HuH-7 (cell line): ENCODE data around the gene IFNAR2.
"Not testable (repeated sequence)": the region's sequence is repeated elsewhere in the genome, so short reads cannot be mapped to it uniquely, and the experiment has no call there.

Experiments used
- DNase-seq: peaks from one replicate; pipeline ENCODE4 v3.0.0; 2011; ENCODE audit warnings: low spot score

IFNAR2 gene

DNA sequence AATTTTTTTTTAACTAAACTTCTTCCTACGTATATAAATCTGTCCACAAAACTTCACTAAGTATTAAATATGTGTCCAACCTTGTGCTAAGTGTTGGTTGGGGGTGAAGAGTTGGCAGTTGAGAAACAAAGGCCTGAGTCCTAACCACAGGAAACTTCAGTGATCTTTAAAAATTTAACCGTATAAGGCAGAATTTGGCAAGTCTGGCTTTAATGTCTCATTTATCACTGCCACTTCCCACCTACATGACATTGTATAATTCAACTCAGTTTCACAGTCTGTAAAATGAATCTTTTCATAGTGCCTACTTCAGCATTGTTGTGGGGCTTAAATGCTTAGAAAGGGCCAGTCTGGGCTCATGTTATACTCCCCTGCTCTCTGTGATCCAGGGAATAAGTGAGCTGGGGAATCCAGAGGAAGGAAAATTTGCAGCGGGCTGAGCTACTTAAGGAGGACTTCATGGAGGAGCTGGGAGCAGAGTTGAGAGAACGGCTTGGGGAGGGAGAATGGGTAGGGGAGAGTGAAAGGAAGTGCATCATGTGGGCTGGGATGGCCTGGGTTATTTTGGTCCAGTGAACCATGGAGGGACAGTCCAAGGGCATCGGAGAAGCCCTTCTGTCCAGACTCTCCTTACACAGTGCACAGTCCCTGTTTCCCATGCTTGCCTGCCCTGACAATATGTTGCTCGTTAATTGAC, 14.5 kb downstream of the IFNAR2 start:
- DNase-seq: no peak

DNA sequence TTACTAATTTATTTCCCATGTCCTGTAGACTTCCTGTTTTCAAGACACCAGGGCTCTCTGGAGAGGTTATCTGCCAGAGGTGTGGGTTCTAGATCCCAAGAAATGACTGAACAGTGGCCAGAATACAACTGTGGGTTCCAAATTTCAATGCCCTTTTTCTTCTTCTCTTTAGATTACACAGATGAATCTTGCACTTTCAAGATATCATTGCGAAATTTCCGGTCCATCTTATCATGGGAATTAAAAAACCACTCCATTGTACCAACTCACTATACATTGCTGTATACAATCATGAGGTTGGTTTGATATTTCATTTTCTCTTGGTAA, 15.0 kb downstream of the IFNAR2 start:
- no peak for DNase-seq

DNA sequence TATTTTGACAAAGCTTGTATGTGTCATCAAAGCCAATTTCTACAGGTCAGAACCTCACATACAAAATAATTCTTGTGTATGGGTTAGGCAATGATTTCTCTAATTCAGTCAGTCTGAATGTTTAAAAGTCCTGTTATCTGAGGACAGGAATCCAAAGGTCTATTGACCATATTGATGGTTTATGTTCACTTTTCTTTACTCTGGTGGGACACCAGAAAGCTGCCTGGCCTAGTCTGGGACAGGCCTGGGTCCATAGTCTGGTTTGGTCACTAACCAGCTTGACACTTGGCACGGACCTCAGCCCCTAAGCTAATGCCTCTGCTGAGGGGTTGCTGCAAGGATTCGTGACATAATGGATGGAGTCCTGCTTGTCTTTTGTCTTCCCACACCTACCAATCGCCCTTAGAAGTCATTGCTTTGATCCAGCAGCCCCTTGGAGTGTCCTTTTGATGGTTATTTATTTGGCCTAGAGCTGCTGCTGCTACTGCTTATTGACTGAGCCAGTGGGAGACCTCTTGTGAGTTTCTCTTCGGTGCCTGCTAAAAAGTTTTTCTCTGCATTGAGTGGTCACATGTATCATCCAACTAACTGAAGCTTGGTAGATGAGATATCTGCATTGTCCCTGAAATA, 15.7 kb downstream of the IFNAR2 start:
- no peak for DNase-seq

DNA sequence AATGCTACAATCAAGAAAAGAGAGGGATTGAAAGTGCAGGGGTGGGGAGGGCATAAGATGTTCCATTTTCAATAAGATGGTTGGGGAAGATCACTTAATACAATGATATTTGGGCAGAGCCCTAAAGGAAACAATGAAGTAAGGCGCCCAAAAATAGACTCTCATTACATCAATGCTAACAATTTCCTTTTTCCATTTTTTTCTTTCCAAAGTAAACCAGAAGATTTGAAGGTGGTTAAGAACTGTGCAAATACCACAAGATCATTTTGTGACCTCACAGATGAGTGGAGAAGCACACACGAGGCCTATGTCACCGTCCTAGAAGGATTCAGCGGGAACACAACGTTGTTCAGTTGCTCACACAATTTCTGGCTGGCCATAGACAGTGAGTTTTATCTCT, 16.8 kb downstream of the IFNAR2 start:
- DNase-seq: no peak

- DNase-seq: no peak
Measured at GRCh38 chr21:33246963-33247362, 17.2 kb downstream of the IFNAR2 start.

DNA sequence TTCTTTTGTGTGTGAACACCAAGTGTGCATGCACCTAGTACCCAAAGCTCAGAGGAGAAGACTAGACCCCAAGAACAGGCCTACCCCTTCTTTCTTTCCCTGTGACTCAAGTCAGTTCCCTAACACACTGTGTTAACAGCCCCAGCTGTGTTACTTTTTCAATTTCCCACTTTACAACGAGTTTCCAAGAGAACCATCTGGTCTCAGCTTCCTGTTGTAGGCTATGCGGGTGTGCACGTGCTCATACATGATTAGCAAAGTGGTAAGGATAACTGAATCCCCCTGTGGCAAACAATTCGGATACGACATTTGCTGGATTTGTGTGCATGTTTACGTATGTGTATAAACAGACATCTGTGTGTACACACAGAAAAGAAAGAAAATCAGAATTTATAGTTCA, 17.9 kb downstream of the IFNAR2 start:
- DNase-seq: no peak

- DNase-seq: no peak
Measured at GRCh38 chr21:33249331-33250002, 19.7 kb downstream of the IFNAR2 start.

DNA sequence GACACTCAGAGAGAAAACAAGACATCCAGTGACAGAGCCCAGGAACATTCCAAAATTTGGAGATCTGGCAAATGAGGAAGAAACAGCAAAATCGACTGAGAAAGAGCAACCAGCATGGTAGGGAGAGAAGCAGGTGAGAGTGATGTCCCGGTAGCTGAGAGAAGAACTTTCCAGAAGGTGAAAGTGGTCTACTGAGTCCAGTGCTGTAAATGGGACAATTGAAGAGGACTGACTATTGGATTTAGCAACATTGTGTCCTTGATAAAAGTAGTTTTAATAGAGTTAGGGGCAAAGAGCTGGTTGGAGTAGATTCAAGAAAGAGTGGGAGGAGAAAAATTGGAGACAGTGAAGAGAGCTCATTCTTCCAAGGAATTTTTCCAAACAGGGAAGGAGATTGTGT, 21.4 kb downstream of the IFNAR2 start:
- DNase-seq: no peak

GRCh38 chr21:33253382-33253781, 23.6 kb downstream of the IFNAR2 start:
- DNase-seq: not testable (repeated sequence)

DNA sequence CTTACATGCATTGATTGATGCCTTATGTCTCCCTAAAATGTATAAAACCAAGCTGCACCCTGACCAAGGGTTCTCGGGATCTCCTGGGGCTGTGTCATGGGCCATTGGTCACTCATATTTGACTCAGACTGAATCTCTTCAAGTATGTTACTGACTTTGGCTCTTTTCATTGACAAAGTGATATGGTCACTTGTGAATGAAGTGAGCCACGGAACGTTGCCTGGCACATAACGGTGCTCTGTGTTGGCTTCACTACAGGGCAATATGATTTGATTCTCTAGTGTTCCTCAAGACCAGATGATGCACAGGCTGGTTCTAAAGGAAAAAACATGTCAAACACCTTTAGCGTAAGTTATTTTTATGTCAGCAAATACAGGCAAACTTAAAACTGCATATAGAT, 25.0 kb downstream of the IFNAR2 start:
- no peak for DNase-seq

- no peak for DNase-seq
Measured at GRCh38 chr21:33255404-33255803, 25.7 kb downstream of the IFNAR2 start.

GRCh38 chr21:33256019-33256418, 26.3 kb downstream of the IFNAR2 start:
- no peak for DNase-seq

DNA sequence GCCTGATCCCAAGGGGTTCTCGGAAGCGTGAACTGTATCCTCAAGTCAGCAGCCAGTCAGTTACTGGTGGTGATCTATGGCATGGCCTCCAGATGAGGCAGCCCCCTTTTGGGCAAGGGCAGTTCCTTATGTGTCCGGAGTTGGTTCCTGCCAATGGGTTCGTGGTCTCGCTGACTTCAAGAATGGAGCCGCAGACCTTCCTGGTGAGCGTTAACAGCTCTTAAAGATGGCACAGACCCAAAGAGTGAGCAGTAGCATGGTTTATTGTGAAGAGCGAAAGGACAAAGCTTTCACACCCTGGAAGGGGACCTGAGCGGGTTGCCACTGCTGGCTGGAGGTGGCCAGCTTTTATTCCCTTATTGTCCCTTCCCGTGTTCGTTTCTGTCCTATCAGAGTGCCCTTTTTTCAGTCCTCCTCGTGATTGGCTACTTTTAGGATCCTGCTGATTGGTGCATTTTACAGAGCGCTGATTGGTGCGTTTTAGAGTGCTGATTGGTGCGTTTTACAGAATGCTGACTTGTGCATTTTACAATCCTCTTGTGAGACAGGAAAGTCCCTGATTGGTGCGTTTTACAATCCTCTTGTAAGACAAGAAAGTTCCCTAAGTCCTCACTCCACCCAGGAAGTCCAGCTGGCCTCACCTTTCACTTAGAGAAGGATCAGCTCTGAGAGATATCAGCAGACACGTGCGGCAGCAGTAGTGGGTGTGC, 27.5 kb downstream of the IFNAR2 start:
- no peak for DNase-seq

DNA sequence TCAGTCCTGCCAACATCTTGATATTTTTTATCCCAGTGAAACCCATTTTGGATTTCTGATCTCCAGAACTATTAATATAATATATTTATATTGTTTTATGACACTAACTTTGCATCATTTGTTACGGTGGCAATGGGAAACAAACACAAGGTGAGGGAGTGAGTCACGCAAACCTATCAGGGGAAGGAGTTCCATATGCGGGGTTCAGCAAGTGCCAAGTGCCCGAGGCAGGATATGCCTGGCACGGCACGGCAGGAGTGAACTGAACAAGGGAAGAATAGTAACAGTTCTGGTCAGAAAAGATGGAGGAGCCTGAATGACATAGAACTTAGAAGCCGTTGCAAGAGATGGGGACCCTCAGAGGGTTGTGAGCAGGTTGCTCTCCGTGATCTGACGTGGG, 28.7 kb downstream of the IFNAR2 start:
- no peak for DNase-seq

DNA sequence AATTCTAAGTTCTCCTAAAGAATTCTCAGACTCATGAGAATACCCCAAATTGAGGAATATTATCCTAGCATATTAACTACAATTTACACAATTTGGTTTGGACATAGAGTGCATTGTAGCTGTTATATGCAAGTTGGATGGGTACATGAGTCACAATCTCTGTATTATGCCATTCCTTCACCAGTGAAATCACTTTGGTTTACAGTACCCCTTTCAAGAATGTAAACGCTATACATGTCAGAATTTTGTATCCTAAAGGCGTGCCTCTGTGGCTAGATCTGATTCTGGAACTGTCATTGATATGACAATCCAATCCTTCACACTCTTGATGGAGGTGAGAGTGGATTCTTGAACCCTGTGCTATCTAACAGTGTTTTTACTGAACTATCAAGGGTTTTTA, 29.7 kb downstream of the IFNAR2 start:
- no peak for DNase-seq

- no peak for DNase-seq
Measured at GRCh38 chr21:33259995-33260394, 30.3 kb downstream of the IFNAR2 start.

DNA sequence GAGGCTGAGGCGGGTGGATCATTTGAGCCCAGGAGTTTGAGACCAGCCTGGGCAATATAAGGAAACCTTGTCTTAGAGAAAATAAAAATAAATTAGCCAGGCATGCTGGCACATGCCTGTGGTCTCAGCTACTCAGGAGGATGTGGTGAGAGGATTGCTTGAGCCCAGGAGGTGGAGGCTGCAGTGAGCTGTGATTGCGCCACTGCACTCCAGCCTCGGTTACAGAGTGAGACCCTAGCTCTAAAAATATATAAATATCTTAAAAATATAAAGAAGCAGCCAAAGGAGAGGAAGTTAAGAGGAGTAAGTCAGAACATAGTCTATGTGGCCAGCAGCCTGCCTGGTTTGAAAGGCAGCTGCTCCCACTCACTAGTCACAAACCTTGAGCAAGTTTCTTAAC, 31.9 kb downstream of the IFNAR2 start:
- no peak for DNase-seq

DNA sequence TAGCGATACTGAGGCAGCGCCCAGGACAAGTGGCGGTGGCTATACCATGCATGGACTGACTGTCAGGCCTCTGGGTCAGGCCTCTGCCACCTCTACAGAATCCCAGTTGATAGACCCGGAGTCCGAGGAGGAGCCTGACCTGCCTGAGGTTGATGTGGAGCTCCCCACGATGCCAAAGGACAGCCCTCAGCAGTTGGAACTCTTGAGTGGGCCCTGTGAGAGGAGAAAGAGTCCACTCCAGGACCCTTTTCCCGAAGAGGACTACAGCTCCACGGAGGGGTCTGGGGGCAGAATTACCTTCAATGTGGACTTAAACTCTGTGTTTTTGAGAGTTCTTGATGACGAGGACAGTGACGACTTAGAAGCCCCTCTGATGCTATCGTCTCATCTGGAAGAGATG, 33.2 kb downstream of the IFNAR2 start:
- DNase-seq: no peak

DNA sequence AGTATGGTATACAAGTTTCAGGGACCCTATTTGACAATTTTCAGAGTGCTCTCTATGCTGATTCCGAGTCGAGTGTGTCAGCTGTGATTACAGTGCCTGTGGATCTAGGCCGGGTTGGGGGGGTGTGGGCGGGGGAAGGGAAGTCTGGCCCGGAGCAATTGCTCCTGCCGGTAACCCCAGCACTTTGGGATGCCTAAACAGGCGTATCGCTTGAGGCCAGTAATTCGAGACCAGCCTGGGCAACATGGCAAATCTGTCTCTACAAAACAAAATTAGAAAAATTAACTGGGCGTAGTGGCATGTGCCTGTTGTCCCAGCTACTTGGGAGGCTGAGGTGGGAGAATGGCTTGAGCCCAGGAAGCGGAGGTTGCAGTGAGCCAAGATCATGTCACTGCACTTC, 34.8 kb downstream of the IFNAR2 start:
- no peak for DNase-seq

- no peak for DNase-seq
Measured at GRCh38 chr21:33265664-33266049, 35.9 kb downstream of the IFNAR2 start.

DNA sequence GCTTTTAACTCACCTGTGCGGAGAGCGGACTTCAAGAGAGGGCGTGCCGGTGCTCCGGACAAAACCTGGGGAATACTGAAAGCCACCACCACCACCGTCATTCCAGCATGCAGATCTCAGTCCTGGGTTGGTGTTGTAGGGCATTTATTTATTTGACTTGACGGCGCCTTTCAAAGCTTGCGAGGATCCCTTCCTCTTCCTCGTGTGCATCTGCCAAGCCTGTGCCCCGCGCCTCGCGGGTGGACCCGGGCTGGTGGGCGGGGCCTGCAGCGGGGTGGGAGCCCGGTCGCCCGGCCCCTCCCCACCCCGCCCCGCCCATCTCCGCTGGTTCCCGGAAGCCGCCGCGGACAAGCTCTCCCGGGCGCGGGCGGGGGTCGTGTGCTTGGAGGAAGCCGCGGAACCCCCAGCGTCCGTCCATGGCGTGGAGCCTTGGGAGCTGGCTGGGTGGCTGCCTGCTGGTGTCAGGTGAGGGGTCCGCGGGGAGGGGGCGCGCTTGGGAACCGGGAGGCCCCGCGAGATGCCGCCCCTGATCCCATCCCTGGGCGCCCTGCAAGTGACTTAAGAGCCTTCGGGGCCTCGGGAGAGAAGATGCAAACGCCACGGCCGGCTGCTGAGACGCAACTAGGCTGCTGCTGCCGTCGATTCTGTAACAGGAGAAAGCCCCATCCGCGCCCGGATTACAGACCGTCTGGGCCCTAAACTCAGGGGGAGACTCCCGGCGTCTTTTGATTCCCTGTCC, 36.5 kb downstream of the IFNAR2 start, which contains the start of gene IL10RB:
Gene IL10RB, plus strand, starts transcription at position 318 of the 739 bp plus-strand sequence. Its CDS starts 99 bp downstream, at position 417.
- DNase-seq: peak; percentile 77

DNA sequence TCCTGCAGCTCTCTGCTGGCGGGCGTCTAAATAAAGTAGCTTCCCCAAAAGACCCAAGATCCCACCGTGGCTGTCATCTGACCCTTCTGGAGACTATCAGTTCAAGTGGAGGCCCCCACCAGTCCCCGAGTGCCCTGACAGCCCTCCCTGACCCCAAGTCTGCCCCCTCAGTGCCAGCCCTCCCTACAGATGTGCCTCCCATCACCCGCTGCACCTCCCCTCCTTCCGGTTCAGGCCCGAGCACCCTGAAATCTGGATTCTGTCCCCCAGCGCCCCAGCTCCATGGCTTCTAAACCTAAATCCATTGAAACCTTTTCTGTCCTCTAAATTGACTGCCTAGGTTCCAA, 37.0 kb downstream of the IFNAR2 start:
- DNase-seq: no peak
